ENCODE data around the gene NAALADL2. TPM values are rescaled to one million over a fixed set of nuclear protein-coding genes. Genes with fewer than 3 reads are reported as not detected.

Gene NAALADL2
- polyA plus RNA-seq, 2 of the 4 experiments (the other 2 are of a cell fraction), result 0.09 to 0.28 TPM

DNA sequence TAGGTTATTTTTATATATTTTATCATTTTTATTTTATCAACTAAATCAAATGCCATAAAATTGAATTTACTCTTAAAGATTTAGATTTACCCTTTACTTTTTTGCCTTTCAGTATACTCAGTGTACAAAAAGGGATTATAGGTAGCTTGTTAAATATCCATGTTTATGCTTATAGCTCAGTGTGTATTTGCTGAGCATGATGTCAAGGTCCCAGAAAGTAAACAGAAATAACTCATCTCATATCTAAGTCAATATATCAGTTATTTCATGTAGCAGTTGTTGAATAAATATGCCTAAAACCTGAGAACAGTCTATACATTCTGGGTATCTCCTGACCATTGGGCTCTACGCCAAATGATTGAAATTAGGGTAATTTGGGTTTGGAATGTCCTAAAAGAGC, 693.8 kb downstream of the NAALADL2 start:
- Histone ChIP-seq H3K4me1 (no peaks in the 10 kb centered on the region), H3K9me3 (no peaks in the 10 kb centered on the region), H3K27ac (no peak overlapping the region), H3K4me2 (no peak overlapping the region), H3K4me3 (no peak overlapping the region)
- ChIA-PET CTCF (no interaction called here), POLR2A (no interaction called here)
- DNase-seq (ENCODE audit: low read depth in 1 of 2, low spot score in 1 of 2) (no peak), ATAC-seq (no peak), FAIRE-seq (no peak)
- TF ChIP-seq, protein P1, sequence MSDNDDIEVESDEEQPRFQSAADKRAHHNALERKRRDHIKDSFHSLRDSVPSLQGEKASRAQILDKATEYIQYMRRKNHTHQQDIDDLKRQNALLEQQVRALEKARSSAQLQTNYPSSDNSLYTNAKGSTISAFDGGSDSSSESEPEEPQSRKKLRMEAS (IDR thresholded peaks at IDR 0.05), result no peak
- TF ChIP-seq FOSL2 (IDR thresholded peaks at IDR 0.05), result no peak
- TF ChIP-seq FOSL2 (CRISPR knock-in tag; IDR thresholded peaks at IDR 0.05), result no peak
- no peak for TF ChIP-seq EP300 (IDR thresholded peaks at IDR 0.05)
- TF ChIP-seq SMC3 (IDR thresholded peaks at IDR 0.05), result no peak
- no peak for TF ChIP-seq CHD4 (IDR thresholded peaks at IDR 0.05; ENCODE audit: borderline replicate concordance)
- TF ChIP-seq FOSB (CRISPR knock-in tag; IDR thresholded peaks at IDR 0.05), result no peak
- TF ChIP-seq NR3C1 (IDR thresholded peaks at IDR 0.05), result no peak
- TF ChIP-seq CBX8 (IDR thresholded peaks at IDR 0.05), result no peak
- TF ChIP-seq, protein P2, sequence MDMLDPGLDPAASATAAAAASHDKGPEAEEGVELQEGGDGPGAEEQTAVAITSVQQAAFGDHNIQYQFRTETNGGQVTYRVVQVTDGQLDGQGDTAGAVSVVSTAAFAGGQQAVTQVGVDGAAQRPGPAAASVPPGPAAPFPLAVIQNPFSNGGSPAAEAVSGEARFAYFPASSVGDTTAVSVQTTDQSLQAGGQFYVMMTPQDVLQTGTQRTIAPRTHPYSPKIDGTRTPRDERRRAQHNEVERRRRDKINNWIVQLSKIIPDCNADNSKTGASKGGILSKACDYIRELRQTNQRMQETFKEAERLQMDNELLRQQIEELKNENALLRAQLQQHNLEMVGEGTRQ (IDR thresholded peaks at IDR 0.05), result no peak
- TF ChIP-seq ZNF302 (CRISPR knock-in tag; IDR thresholded peaks at IDR 0.05), result no peak
- TF ChIP-seq, protein P3, sequence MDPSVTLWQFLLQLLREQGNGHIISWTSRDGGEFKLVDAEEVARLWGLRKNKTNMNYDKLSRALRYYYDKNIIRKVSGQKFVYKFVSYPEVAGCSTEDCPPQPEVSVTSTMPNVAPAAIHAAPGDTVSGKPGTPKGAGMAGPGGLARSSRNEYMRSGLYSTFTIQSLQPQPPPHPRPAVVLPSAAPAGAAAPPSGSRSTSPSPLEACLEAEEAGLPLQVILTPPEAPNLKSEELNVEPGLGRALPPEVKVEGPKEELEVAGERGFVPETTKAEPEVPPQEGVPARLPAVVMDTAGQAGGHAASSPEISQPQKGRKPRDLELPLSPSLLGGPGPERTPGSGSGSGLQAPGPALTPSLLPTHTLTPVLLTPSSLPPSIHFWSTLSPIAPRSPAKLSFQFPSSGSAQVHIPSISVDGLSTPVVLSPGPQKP (IDR thresholded peaks at IDR 0.05; ENCODE audit: low read depth, low read length), result no peak
- WGBS (ENCODE audit: missing lambda C conversion rate), result 21% methylated on average over 1 of the region's 1 CpG

DNA sequence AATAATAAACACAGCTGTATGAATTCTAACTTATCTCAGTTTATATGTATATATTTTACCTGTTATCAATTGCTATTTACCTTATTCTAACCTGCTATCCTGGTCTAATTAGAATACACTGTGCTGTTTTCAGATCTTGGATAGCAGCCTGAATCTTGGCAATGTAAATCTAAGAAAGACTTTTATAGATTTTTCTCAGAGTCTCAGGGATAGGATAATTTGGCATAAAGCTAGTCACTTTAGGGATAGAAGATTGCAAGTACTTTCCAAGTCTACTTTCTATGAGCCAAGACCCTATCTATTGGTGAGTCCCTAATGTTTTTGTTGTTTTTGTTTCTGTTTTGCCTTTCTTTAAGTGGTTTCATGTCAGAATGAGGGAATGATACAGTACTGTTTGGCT, 695.7 kb downstream of the NAALADL2 start:
- no peak for FAIRE-seq
- TF ChIP-seq MAZ (IDR thresholded peaks at IDR 0.05; ENCODE audit: borderline replicate concordance, low read depth, low read length) (no peak), CHD2 (IDR thresholded peaks at IDR 0.05; ENCODE audit: low read length, partially characterized antibody) (no peak), EHMT2 (IDR thresholded peaks at IDR 0.05; ENCODE audit: low read depth) (no peak), CHD4 (IDR thresholded peaks at IDR 0.05; ENCODE audit: borderline replicate concordance) (no peak), RAD21 (conservative IDR thresholded peaks at IDR 0.05 in 1 of 2, IDR thresholded peaks at IDR 0.05 in 1 of 2) (no peak), HEYL (CRISPR knock-in tag; IDR thresholded peaks at IDR 0.05) (no peak)
- TF ChIP-seq, protein P3 (IDR thresholded peaks at IDR 0.05; ENCODE audit: low read depth, low read length), result no peak
- TF ChIP-seq, protein P4, sequence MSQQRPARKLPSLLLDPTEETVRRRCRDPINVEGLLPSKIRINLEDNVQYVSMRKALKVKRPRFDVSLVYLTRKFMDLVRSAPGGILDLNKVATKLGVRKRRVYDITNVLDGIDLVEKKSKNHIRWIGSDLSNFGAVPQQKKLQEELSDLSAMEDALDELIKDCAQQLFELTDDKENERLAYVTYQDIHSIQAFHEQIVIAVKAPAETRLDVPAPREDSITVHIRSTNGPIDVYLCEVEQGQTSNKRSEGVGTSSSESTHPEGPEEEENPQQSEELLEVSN (IDR thresholded peaks at IDR 0.05; ENCODE audit: borderline replicate concordance, low read depth), result no peak
- H3K4me1 ChIP-seq, result no peaks in the 10 kb centered on the region
- no peaks in the 10 kb centered on the region for H3K9me3 ChIP-seq
- no peak overlapping the region for H3K27ac ChIP-seq
- no peak for DNase-seq (ENCODE audit: low read depth in 1 of 2, low spot score in 1 of 2)
- H3K4me3 ChIP-seq, result no peak overlapping the region
- ATAC-seq, result no peak
- CTCF ChIA-PET, result interaction anchor here (0.6 kb wide), 1 partner anchor 35 kb away, joined by 3 read pairs; no protein-coding TSS in a partner anchor
- POLR2A ChIA-PET, result no interaction called here
- no peak overlapping the region for H3K4me2 ChIP-seq

DNA sequence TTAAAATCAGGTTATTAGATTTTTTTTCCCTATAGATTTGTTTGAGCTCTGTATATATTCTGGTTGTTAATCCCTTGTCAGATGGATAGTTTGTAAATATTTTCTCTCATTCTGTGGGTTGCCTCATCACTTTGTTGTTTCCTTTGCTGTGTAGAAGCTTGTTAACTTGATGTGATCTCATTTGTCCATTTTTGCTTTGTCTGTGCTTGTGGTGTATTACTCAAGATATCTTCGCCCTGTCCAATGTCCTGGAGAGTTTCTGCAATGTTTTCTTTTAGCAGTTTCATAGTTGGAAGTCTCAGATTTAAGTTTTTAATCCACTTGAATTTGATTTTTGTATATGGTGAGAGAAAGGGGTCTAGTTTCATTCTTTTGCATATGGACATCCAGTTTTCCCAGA, 699.1 kb downstream of the NAALADL2 start:
- no peaks in the 10 kb centered on the region for H3K9me3 ChIP-seq
- WGBS (ENCODE audit: missing lambda C conversion rate), result 11% methylated on average over 1 of the region's 1 CpG
- no peak for FAIRE-seq

More for the DNA sequence above, 699.1 kb downstream of the NAALADL2 start:
- H3K4me1 ChIP-seq, result no peaks in the 10 kb centered on the region
- ChIA-PET POLR2A (no interaction called here), CTCF (no interaction called here)
- ATAC-seq, result no peak
- TF ChIP-seq MAZ (IDR thresholded peaks at IDR 0.05; ENCODE audit: borderline replicate concordance, low read depth, low read length), result no peak
- TF ChIP-seq, protein P5, sequence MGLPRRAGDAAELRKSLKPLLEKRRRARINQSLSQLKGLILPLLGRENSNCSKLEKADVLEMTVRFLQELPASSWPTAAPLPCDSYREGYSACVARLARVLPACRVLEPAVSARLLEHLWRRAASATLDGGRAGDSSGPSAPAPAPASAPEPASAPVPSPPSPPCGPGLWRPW (IDR thresholded peaks at IDR 0.05), result no peak
- no peak for TF ChIP-seq MAFK (IDR thresholded peaks at IDR 0.05; ENCODE audit: partially characterized antibody)
- no peak for TF ChIP-seq CHD2 (IDR thresholded peaks at IDR 0.05; ENCODE audit: low read length, partially characterized antibody)
- TF ChIP-seq CEBPB (IDR thresholded peaks at IDR 0.05), result no peak
- no peak for TF ChIP-seq HOXB13 (CRISPR knock-in tag; IDR thresholded peaks at IDR 0.05; ENCODE audit: low read depth)
- TF ChIP-seq, protein P3 (IDR thresholded peaks at IDR 0.05; ENCODE audit: low read depth, low read length), result no peak
- no peak for TF ChIP-seq ZC3H11A (IDR thresholded peaks at IDR 0.05)
- no peak for TF ChIP-seq ZNF302 (CRISPR knock-in tag; IDR thresholded peaks at IDR 0.05)
- TF ChIP-seq RARB (CRISPR knock-in tag; IDR thresholded peaks at IDR 0.05), result no peak
- TF ChIP-seq, protein P6, sequence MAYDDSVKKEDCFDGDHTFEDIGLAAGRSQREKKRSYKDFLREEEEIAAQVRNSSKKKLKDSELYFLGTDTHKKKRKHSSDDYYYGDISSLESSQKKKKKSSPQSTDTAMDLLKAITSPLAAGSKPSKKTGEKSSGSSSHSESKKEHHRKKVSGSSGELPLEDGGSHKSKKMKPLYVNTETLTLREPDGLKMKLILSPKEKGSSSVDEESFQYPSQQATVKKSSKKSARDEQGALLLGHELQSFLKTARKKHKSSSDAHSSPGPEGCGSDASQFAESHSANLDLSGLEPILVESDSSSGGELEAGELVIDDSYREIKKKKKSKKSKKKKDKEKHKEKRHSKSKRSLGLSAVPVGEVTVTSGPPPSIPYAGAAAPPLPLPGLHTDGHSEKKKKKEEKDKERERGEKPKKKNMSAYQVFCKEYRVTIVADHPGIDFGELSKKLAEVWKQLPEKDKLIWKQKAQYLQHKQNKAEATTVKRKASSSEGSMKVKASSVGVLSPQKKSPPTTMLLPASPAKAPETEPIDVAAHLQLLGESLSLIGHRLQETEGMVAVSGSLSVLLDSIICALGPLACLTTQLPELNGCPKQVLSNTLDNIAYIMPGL (CRISPR knock-in tag; IDR thresholded peaks at IDR 0.05; ENCODE audit: borderline replicate concordance), result no peak
- TF ChIP-seq TP53 (CRISPR knock-in tag; IDR thresholded peaks at IDR 0.05), result no peak
- no peak for TF ChIP-seq EHF (CRISPR knock-in tag; IDR thresholded peaks at IDR 0.05)
- no peak overlapping the region for H3K4me3 ChIP-seq
- DNase-seq (ENCODE audit: low read depth in 1 of 2, low spot score in 1 of 2), result no peak
- H3K27ac ChIP-seq, result no peak overlapping the region
- H3K4me2 ChIP-seq, result no peak overlapping the region

Measured in A549 (cell line).